ENCODE results near the gene COL23A1.

COL23A1 gene

DNA sequence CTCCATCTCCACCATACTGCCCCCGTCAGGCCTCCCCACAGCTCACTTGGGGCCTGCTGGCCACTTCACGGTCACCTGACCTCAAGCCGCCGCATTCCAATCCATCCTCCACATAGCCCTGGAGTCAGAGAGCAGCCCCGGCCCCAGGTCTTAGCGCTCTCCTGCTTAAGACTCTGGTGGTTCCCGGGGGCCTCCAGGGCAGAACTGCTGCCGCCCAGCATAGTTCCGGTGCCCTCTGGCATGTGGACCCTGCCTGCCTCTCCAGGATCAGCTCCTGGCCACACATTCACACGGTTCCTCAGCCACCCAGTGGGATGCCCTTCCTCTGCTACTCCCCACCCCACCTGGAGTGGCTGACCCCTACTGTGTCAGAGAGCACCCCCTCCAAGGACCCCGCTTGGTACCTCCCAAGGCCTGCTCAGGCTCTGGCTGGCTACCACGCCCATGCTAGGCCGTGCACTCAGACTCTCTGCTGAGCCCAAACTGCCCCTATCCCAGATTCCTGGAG lies 366.3 kb downstream of the COL23A1 start:
- DNase-seq (ENCODE audit: low read depth): no peak

DNA sequence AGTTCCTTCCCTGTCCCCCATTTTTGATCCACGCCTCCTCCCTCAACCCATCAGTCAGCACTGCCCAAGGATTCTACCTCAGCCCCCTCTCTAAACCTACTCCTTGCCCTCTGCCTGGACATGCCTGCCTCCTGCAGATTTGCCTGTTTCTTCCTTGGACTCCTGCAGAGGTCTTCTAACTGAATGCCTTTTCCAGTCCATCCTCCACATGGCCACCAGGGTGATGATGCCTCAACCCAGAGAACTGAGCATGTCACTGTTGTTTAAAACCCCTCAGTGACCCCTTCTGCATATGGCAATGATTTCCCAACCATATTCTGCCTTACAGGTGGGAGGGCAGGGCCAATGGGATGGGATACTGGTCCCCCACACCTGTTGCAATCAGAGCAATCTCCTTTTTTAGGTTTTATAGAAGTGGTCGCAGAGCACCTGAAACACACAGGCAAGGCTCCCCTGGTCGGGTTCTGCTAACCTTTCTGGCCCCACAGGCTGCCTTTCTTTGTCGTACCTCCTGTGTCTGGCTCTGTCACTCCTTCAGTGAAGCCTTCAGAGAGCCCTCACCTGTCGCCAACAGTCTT lies 366.9 kb downstream of the COL23A1 start:
- no peak for DNase-seq (ENCODE audit: low read depth)

DNA sequence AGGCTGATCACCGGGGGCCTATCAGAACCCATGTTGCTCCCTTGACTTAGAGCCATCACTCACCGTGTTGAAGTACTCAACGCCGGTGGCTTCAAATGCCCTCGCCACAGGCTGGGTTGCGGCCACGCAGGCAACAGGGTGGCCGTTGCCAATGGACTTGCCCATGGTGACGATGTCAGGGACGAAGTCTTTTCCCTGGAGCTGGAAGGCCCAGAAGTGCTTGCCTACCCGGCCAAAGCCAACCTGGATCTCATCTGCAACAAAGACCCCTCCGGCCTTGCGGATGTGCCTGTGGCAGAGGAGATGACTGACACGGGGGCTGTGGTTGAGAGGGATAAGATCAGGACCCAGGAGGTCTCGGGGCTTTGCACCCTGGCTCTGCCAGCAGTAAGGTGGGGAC lies 367.9 kb downstream of the COL23A1 start:
- no peak for DNase-seq (ENCODE audit: low read depth)

DNA sequence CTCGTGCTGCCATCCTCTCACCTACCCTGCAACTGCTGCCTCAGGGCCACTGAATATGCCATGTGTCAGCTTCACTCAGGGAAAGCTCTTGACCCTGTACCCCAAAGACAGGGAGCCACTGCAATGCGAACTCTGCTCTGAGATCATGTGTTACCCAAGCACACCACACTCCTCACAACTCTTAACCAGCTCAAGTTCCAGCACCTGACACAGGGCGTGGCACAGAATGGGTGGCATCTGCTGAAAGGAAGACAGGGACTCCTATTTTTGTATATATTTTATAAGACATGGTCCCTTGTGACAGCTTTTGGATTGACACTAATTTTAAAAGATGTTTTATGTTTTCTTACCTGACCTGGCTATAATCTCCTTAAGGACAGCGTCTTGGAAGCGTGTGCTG lies 368.3 kb downstream of the COL23A1 start:
- DNase-seq (ENCODE audit: low read depth): no peak

DNA sequence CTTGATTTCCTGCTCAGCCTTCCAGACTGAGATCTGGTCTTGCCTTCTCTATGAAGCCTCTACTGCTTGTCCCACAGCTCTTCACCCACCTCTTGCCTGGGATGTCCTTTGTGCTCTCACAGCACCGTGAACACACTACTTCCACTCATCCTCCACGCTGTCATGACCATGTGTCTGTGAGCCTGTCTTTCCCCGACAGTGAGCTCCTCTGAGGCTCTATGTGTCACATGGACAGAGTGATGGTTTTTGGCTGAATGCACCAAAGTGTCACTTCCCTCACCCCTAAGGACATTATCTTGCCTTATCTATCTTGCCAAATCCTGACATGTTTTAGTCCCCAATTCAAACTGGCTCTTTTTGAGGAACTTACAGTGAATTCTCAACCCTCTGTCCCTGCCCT lies 368.9 kb downstream of the COL23A1 start:
- no peak for DNase-seq (ENCODE audit: low read depth)

DNA sequence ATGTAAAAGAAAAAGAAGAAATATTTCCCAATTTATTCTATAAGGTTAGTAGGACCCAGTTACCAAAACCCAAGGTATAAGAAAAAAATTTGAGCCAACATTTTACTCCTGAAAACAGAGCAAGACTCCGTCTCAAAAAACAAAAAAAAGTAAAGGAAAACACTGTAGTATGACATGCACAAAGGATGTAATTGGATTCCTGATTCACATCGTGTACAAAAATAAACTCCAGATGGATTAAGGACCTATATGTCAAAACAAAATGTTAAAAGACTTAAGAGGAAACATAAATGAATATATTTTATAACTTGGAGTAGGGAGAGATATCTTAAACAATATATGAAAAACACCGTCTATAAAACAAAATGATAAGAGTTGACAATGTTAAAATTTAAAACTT lies 371.4 kb downstream of the COL23A1 start:
- DNase-seq (ENCODE audit: low read depth): peak; percentile 50

DNA sequence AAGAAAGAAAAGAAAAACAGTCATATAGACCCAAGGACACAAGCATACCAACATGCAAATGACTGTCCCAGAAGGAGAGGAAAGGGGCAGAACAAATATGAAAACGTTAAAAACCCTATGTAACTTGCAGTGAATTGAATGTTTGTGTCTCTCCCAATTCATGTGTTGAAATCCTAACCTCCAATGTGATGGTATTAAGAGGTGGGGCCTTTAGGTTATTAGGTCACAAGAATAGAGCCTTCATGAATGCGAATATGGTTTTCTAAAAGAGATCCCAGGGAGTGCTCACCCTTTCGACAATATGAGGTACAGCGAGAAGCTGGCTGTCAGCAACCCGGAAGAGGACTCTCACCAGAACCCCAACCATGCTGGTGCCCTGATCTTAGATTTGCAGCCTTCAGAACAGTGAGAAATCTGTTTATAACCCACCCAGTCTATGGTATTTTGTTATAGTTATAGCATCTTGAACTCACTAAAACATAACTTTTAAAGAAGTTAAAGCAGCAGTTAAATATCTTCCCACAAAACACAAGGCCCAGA lies 371.9 kb downstream of the COL23A1 start:
- no peak for DNase-seq (ENCODE audit: low read depth)

DNA sequence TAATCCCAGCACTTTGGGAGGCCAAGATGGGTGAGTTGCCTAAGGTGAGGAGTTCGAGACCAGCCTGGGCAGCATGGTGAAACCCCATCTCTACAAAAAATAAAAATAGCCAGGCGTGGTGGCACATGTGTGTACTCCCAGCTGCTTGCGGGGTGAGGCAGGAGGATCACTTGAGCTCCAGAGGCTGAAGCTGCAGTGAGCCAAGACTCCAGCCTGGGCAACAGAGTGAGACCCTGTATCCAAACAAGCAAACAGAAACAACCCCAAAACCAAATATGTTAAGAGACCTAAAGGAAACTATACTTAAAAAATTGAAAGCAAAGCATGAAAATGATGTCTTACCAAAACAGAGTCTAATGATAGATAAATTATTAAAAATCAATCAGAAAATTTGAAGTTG lies 373.4 kb downstream of the COL23A1 start:
- no peak for DNase-seq (ENCODE audit: low read depth)

DNA sequence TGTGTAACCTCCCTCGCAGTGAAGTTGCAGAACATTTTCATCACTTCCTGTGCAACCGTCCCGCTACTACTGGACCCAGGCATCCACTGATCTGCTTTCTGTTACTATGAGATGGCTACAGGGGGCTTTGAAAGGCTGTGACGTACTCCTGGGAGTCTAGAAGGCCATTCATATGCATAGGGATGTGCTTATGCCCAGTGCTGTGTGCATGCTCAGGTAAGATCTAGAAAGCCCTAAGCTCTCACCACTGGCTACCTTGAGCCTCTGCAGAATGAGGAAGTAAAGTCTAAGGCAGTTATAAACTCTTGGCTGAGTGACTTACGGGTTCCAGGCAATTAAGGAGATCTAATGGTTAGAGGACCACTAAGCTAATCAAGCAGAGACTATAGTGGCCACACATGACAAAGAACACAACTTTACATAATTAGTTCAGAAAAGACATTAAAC lies 374.1 kb downstream of the COL23A1 start:
- DNase-seq (ENCODE audit: low read depth): no peak

DNA sequence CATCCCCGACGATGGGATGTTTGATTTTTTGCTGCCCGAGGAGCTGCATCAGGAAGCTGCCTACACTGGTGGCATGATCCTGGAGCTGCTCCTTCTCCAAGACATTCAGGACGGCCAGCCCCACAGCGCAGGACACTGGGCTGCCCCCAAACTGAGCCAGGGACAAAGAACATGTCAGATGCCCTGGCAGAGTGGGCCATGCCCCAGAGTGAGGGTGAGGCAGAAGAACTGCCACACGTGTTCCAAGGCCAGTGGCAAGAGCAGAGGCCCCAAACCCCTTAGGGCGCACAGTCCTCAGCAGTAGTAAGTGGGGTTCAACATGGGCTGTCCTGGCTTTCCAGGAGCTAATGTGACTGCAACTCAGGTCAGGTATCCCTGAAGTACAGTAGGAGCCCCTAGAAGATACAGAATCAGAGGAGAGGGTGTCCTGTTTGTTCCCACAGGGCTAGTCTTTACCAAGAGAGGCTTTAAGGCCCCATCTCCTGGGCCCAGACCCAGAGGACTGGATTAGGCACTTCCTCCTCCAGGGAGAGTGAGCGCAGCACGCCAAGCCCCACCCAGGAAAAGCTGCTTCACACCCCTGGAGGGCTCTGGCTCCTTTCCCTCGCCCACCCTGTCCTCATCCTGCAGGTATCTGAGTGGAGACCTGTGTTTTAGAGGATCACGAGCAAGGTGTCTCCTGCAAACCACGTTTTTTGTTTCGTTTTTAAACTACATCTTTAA lies 374.8 kb downstream of the COL23A1 start:
- no peak for DNase-seq (ENCODE audit: low read depth)

DNA sequence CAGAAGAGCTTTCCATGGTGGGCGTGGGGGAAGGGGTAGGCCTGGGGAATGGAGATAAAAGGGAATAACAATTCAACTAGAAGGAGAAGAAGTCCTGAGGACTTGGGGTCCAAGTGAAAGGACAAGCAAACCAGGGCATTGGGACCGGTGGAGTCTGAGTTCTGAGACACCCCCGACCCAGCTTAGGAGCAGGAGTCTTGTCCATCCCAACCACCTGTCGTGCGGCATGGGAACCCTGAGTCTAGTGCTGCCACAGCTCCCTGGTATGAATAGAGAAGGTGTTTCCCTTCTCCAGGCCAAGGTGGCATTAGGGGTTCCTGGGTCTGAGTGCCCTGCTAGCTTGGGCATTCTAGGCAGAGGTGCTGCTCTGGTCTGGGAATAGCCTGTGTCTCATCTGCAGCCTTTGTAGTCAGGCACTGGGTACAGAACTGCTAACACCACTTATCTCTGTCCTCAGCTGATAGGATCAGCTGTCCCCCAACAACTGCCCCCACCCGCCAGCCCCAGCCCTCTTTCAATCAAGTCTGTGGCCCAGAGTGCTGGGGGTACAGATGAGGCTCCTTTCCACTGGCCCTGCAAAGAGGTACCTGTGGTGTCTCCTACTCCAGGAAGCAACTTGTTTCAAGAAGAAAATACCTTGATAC lies 375.9 kb downstream of the COL23A1 start:
- DNase-seq (ENCODE audit: low read depth): no peak

DNA sequence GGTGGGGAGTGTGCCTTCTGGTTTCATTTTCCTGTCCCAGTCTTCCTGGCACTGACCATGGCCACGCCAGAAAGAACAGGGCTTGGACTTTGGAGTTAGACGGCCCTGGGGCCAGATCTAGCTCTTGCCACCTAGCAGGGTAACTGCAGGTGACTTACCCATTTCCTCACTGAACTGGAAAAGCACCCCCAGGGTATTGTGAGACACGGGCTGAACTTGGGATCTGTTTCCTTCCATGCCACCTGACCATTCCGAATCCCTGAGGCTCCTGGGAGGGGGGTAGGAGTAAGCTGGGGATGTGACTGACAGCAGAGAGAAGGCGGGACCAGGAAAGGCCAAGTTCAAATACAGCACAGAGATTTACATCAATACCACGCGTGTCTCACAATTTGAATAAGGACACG lies 376.4 kb downstream of the COL23A1 start:
- no peak for DNase-seq (ENCODE audit: low read depth)

DNA sequence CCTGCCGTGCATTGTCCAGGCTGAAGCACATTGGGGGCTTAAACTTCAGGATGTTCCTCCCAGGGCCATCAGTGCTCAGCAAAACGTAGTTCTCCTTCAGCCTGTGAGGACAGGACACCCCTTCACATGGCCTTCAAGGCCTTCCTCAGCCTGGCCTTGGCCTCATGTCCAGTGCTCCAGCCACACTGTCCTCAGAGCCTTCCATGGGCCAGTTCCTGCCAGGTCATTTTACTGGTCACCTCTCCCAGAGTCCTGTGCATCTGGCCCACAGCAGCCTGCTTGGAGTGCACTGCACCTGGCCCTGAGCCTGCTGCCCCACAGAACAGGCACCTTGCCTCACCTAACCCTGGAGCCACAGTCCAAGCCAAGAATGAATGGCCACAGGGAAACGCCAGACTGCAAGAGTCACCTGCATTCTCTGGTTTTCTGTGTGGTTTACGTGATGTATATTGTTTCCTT lies 377.2 kb downstream of the COL23A1 start:
- no peak for DNase-seq (ENCODE audit: low read depth)

DNA sequence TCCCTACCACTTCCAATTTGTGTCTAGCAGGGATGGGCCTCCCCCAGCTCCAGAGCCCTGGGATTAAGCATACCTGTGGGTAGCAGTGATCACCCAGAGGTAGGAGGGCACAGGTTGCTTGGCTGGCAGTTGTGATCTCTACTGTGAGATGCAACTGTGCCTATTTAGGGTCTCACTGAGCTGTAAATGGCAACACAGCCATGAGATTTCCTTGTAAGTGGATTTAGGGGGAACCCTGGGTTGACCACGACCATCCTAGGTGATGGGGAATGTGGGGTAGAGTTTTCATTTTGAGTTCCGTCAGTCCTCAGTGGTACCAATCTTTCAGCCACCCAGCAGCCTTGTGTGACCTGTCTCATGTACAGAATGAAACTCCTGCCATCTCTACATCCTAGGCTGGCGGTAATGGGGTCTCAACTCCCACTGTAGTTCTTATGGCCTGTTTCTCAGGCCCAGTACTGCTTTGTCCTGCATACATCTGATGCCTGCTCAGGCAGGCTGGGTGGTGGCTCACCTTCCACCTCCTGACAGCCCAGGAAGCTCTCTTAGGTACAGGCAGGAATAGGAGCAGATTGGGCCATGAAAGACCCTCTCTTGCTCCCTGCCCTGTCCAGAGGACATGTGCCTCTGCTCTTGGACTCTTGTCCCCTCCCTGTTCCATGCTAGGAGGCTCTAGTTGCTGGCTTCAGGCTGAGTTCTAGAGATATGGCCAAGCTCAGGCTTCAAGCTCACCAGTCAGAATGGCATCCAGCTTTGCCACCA lies 377.8 kb downstream of the COL23A1 start:
- DNase-seq (ENCODE audit: low read depth): no peak

DNA sequence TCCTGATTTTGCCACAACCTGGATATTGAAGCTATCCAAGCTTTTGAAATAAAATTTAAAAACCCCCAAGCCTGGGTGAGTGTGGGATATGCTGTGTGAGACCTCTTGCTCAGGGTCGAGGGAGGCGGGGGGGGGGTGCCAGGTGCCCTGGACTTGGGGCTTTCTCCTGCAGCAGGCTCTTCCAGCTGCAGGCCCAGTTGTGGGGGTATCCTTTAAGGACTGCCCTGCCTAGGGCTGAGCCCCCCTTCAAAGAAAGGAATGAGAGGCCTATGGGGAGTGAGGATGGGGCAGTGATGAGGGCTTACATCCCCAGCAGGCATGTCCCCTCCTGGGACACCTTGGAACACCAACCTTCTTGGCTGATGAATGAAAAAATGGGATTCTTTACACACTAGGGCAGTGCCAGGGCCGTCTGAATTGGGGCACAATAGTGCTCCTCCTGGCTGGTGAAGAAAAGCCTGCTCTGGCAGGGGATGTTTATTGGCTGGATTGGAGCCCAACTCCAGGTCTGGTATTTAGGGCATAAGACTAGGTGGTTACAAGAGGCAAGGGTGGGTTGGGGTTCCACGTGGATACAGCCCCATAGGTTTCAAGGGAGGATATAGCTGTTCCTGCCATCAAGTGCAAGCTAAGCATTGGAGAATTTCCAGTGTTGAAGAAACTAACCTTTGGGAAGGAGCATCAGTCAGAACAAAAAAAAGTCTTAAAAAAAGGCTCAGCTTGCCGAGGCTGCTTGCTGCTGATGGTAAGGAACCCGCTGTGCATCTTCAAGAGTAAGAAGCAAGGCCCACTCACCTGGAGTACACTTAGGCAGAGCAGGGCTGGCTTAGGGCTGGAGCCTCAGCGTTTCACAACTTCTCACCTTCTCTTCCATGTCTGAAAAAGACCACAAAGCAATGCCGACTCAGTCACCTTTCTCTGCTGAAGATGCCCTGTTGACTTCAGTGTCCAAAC lies 378.8 kb downstream of the COL23A1 start:
- DNase-seq (ENCODE audit: low read depth): no peak

DNA sequence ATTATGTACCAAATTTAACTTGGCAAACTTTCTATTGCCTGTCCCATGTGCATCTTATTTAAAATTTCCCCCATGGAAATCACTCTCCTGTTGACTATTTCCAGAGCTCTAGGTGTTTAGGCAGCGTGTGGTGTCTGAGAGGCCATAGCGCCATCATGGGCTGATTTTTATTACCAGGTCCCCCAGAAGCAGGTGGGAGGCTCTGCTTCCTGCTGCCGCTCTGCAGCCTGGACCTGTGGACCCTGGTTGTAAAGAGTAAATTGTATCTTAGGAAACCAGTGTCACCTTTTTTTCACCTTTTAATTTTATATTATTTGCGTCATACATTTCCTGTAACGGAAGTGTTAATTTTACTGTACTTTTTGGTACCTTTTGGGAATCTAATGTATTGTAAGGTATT lies 379.5 kb downstream of the COL23A1 start:
- DNase-seq (ENCODE audit: low read depth): no peak

DNA sequence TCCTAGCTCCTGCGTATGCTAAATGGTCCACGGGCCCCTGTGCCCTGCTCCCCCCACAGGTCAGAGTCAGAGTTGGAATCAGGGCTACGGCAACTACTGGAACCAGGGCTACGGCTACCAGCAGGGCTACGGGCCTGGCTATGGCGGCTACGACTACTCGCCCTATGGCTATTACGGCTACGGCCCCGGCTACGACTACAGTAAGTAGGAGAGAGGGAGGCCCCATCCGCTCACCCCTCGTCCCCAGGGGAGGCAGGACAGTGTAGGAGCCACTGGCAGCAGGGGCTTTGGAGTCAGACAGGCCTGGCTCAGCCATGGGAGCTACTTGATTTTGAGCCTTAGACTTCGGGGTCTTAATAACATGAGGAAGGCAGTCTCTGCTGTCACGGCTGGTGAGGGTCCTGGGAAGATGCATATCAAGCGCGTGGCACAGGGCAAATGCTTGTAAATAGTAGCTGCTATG lies 380.1 kb downstream of the COL23A1 start:
- DNase-seq (ENCODE audit: low read depth): no peak

DNA sequence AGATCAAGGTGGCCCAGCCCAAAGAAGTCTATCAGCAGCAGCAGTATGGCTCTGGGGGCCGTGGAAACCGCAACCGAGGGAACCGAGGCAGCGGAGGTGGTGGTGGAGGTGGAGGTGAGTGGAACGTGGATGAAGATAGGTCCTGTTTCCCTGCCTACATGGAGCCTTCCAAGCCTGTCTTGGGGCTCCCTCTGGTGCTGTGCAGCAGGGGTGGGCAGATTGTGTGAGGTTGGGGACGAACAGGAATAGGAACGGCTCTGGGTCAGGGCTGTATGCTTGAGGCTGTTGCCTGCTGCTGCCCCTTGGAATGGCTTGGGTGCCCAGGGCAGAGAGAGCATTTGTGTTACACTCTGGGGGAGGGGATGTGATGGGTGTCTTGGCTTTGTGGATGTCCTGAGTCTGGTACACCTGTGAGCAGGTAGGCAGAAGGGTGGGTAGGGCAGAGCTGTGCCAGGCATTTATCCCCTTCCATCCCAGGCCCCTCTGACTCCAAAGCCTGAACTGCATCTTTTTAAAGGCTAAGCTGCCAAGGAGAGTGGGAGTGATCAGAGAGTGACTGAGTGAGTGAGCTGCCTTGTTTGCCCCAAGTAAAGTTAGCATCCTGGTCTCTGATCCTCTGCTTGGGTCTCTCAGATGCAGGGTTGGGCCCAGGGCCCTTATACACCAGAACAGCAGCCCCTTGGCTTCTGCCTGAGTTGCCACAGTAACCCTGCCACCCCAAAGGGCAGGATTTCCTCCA lies 380.7 kb downstream of the COL23A1 start:
- DNase-seq (ENCODE audit: low read depth): no peak

DNA sequence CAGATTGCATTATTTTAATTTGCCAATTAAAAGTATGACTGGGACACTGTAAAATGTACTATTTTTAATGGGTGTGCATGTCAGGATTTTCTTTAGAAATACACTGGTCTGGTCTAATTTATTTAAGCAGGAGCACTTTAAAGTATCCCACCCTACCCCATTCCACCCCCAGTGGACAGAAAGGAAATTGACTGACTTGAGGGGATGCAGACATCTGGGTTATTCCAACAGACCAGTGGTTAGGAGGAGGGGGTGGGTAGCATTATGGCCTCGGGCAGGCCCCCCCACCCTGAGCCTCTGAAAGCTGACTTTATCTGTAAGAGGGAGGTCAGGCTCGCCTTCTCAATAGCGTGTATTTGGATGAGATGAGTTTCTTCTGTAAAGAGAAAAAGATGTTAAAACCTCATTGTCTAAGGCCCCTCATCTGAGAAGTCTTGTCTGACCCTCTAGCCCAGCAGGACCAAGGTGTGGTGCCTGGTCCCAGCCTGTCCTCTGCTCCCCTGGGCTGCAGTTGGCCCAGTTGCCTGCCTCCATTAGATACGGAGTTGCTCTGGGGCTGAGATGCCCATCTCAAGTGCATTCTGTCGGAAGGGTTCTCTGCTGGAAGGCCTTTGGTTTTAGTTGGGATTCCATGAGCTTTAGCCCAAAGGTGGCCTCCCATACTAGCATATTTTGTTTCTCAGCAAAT lies 381.5 kb downstream of the COL23A1 start:
- DNase-seq (ENCODE audit: low read depth): no peak

DNA sequence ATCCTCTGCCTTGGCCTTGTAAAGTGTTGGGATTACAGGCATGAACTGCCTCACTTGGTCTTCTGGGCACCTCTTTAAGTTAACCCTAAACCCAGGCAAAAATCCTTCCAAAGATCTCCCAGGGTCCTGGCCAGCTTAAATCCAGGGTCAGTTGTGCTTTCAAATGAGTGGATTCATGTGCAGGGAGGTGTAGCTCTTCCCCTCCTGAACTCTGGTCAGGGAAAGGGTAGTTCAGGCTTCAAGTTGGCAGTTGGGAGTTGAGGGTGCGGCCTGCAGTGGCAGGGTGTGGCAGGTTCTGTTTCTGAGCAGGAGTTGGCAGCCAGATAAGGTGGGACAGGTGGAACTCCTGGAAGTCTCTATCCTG lies 382.3 kb downstream of the COL23A1 start:
- no peak for DNase-seq (ENCODE audit: low read depth)

Measured in iris pigment epithelial cell (primary cell).